HG03025 (cell line): ENCODE measurements around the gene GALNT17.

Source experiments
- ATAC-seq: cut with Tn5 transposase; IDR thresholded peaks from one replicate; pipeline ENCODE4 v1.9.1; 2021; ENCODE audit warnings: mild to moderate bottlenecking, moderate library complexity; ENCODE audit not compliant: unreplicated experiment, low FRiP score

GALNT17 gene

GRCh38 chr7:71430246-71430645 lies 298.3 kb downstream of the GALNT17 start:
- ATAC-seq = no peak

- no peak for ATAC-seq
Measured at GRCh38 chr7:71439321-71439720, 307.4 kb downstream of the GALNT17 start.

GRCh38 chr7:71442492-71443190 lies 310.7 kb downstream of the GALNT17 start:
- ATAC-seq = no peak

- ATAC-seq = no peak
Measured at GRCh38 chr7:71443191-71443530, 311.2 kb downstream of the GALNT17 start.

DNA sequence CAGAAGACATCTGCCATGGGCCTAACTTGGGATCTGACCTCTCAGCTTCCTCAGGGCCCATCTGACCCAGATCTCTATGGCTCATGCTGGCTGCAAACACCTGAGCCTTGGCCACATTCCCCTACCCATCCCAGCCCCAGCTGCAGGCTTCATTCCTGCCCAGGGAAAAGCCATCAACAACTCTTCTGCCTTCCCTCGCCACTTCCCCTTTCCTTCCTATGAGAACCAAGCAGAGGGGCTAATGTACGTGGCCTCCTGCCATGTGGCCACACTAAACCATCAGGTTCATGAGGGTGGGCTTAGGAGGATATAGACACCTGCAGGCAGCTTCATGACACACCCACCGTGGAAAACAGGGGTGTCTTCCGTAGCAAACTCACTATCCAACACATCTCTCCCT lies 312.2 kb downstream of the GALNT17 start:
- ATAC-seq = no peak

- no peak for ATAC-seq
Measured at GRCh38 chr7:71453630-71454029, 321.7 kb downstream of the GALNT17 start.

DNA sequence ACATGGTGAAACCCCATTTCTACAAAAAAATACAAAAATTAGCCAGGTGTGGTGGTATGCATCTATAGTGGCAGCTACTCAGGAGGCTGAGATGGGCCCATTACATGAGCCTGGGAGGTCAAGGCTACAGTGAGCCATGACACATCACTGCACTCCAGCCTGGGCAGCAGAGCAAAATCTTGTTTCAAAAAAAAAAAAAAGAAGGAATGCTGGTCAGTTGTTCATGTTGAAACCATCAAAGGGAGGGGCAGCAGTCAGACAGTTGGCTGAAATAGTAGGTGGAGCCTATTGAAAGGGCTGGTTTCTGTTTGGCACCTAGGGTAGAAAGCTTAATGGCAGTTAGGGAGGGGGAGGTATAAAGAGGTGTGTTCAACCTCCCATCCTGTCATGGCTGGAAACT lies 323.0 kb downstream of the GALNT17 start:
- ATAC-seq = no peak

DNA sequence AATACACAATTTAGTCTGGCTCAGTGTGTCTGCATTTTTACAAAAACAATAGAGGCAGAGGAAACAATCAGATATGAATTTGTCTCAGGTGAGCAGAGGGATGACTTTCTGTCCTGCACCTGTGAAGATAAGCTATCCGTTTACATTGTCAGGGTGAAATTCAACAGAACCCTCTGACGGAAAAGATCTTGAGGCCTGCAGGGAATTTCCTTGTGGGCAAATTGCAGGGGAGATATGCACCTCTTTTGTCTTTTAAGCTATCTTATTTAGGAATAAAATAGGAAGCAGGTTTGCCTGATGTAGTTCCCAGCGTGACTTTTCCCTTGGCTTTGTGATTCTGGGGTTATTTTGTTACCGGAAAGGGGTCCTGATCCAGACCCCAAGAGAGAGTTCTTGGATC lies 325.1 kb downstream of the GALNT17 start:
- no peak for ATAC-seq

- ATAC-seq = no peak
Measured at GRCh38 chr7:71457846-71458590, 326.1 kb downstream of the GALNT17 start.

DNA sequence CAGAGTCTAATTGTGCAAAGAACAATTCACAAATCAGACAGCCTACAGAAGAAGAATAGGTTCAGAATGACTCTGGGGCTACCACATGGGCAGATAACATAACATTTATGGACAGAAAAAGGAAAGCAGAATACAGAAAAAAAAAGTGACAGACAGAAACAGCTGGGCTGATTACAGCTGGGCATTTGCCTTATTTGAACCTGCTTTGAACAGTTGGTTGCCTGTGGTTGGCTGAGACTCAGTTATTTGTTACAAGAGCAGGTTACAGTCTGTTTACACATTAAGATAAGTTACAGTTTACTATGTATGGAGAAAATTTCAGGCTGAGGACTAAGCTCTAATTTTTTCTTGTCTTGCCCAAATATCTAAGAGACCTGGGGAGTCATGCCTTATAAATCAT lies 327.2 kb downstream of the GALNT17 start:
- no peak for ATAC-seq

DNA sequence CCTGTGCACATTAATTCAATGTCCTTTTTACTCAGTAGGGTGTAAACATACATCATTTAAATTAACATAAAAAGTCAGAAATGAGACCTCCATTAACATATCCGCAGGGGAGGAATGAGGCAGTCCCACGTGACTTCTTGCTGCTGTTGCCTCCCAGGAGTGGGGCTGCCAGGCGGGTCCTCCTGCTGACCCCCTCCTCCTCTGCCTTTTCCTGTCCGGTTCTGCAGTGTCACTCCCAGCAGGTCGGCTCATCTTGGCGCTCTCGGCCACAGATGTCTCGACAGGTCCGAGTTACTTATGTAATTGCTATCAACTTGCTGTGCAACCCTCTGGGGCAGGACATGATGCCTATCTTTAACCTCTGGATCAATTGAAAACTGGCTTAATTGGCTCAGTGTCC lies 329.6 kb downstream of the GALNT17 start:
- no peak for ATAC-seq

DNA sequence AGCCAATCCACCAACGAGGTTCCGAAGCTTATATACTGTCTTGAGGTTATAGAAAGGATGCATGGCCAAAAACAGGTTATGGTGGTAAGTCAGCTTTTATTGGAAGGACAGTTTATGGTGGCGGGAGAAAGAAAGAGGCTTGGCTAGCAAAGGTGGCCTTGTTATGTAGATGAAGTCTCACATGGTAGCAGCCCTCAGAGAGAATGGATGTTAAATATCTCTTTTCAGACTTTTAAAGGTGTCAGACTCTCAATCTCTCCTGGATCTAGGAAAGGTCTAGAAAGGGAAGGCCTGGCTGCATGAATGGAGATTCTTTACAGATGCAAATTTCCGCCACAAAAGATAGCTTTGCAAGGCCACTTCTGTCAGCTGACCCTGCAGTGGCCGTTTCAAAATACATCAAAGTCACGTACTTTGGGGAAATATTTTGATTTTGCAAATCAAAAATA lies 333.8 kb downstream of the GALNT17 start:
- no peak for ATAC-seq

DNA sequence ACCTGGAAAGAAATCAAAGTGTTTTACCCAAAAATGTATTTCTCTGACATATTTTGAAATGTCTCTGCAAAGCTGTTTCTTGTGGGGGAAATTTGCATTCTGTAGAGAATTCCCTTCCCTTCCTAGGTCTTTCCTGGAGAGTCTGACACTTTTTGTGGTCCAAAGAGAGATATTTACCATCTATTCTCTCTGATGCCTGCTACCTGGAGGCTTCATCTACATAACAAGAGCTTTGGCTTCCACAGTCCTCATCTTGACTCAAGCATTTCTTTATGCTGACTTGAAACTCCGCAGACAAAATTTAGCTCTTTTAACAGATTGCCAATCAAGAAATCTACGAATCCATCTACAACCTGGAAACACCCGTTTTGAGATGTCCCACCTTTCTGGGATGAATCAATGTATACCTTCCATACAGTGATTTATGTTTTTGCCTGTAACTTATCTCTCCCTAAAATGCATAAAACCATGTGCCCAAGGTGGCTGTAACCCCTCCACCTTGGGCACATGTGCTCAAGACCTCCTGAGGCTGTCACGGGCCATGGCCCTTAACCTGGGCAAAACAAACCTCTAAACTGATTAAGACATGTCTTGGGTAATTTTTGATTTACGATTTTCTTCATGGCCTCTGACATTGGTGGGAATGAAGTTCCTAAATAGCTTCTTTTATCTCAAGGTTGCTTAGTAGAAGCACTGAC lies 334.7 kb downstream of the GALNT17 start:
- ATAC-seq = no peak

GRCh38 chr7:71470326-71470725 lies 338.4 kb downstream of the GALNT17 start:
- ATAC-seq = no peak

DNA sequence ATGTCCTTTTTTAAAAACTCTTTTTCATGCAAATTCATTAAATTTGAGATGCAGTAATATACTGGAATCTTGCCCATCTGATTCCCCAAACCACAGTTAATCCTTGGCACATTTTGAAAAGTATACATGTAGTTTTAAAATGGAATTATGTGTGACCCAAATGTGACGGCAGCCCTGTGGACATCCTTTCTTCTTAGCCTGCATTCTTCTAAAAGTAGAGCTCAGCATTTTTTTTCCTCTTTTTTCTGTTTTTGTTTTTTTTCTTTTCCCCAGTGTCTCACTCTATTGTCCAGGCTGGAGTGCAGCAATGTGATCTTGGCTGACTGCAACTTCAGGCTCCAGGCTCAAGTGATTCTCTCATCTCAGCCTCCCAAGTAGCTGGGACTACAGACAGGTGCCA lies 338.9 kb downstream of the GALNT17 start:
- no peak for ATAC-seq

DNA sequence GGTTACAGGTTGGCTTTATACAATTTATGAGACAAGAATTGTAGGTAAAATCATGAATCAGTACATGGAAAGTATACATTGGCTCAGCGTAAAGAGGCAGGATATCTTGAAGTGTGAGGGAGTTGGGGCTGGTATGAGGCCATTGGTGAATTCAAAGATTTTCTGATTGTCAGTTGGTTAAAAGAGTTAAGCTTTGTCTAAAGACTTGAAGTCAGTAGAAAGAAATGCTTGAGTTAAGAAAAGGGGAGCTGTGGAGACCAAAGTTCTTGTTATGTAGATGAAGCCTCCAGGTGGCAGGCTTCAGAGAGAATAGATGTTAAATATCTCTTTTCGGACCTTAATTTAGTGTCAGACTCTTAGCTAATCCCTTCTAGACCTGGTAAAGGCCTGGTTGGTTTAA lies 341.0 kb downstream of the GALNT17 start:
- ATAC-seq = no peak

DNA sequence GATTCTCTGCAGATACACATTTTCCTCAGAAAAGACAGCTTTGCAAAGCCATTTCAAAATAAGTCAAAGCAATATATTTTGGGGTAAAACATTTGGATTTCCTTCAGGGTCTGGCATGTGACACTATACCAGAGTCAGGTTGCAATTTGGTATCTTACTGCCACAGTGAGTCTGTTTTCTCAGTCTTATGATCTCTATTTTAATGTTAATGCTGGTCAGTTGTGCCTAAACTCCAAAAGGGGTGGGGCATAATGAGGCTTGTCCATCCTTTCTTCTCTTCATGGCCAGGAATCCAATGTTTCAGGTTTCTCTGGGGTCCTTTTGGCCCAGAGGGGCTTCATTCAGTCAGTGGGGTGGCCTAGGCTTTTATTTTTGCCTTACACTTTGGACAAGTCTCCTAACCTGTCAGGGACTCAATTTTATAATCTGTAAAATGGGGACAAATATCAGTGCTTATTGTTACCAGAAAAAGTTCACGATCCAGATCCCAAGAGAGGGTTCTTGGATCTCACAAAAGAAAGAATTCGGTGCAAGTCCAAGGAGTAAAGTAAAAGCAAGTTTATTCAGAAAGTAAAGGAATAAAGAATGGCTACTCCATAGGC lies 341.5 kb downstream of the GALNT17 start:
- no peak for ATAC-seq

DNA sequence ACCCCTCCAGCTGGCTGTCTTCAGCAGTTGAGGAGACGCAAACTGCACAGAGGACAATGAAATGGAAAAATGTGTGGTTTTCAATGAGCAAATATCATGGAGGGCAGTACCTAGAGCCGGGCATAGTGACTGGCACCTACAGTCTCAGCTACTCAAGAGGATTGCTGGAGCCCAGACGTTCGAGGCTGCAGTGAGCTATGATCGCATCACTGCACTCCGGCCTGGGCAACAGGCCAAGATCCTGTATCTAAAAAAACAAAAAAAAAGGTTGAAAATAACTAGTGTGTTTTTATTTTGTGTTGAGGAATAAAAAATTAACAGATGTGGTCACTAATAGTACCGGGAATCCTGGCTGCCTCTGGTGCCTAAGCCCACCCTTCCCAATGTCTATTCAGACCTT lies 345.5 kb downstream of the GALNT17 start:
- no peak for ATAC-seq

DNA sequence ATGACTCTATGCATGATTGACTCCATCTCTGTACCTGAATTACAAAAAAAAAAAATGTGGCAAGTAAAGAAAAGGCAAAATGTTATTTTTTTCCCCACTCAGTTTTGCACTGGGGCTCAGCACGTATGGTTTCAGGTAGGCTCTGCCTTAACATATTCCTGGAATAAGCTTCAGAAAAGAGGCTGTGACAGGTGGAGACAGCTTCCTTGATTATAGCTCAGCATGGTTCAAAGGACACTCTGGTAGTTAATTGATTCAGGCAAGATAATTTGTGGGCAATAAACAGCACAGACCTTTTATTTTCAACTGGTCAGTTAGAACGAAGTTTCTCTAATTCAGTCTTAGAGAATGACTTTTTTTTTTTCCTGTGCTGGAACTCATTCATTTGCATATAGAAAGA lies 347.3 kb downstream of the GALNT17 start:
- ATAC-seq = no peak

DNA sequence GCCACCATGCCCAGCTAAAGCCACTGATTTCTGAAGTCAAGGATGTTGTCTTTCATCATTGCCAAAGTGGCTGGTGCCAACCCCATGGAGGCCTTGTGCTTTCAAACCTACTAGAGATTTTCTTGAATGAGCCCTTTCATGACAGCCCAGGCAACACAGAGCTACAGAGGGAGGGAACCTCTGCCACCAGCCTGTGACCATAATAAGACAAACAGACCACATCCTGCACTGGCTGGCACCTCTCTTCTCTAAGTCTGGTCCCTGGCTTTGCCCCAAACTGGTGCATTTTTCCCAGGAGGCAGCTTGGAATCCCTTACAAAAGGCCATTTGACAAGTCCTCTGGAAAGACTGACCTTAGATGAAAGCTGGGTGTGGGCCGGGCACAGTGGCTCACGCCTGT lies 348.8 kb downstream of the GALNT17 start:
- no peak for ATAC-seq

GRCh38 chr7:71482284-71482683 lies 350.3 kb downstream of the GALNT17 start:
- ATAC-seq = no peak
